Nephron (organoid): ENCODE measurements around the gene HS6ST2.

Experiments used
- H3K27ac Mint-ChIP-seq, 3 experiments: 2 replicates each; pipeline ENCODE4 v1.8.0; 2020; ENCODE audit warnings: mixed read lengths in 3 of 3, mild to moderate bottlenecking in 2 of 3, moderate library complexity in 1 of 3
- H3K27me3 Mint-ChIP-seq: 2 replicates; pipeline ENCODE4 v1.8.0; 2021; ENCODE audit warnings: low read depth, mild to moderate bottlenecking, moderate library complexity, mixed read lengths
- H3K36me3 Mint-ChIP-seq: 2 replicates; pipeline ENCODE4 v1.8.0; 2020; ENCODE audit warnings: low read depth, mixed read lengths
- H3K4me1 Mint-ChIP-seq: 2 replicates; pipeline ENCODE4 v1.8.0; 2020; ENCODE audit warnings: mixed read lengths
- H3K4me3 Mint-ChIP-seq, 3 experiments: 2 replicates each; pipeline ENCODE4 v1.8.0; 2020; ENCODE audit warnings: mild to moderate bottlenecking in 3 of 3, mixed read lengths in 3 of 3, moderate library complexity in 2 of 3
- H3K9me3 Mint-ChIP-seq: 2 replicates; pipeline ENCODE4 v1.8.0; 2020; ENCODE audit warnings: mixed read lengths
- CTCF ChIP-seq, 3 experiments: fragments of 200-600 bp; sonication (generic); IDR thresholded peaks; one replicate each; pipeline ENCODE4 v1.5.0; 2021; ENCODE audit warnings: antibody characterized with exemption in 3 of 3; ENCODE audit not compliant: unreplicated experiment in 3 of 3

The HS6ST2 gene

GRCh38 chrX:132665676-132666075, 292.8 kb downstream of the HS6ST2 start:
- H3K9me3 Mint-ChIP-seq, result no peaks in the 10 kb centered on the region
- peaks cover 12% of the 10 kb centered on the region for H3K4me1 Mint-ChIP-seq
- no peaks in the 10 kb centered on the region for H3K27me3 Mint-ChIP-seq
- no peak overlapping the region for H3K4me3 Mint-ChIP-seq
- no peak overlapping the region for H3K27ac Mint-ChIP-seq
- no peak for TF ChIP-seq CTCF (IDR thresholded peaks at IDR 0.05; ENCODE audit: unreplicated experiment in 3 of 3)
- H3K36me3 Mint-ChIP-seq, result no peaks in the 10 kb centered on the region

GRCh38 chrX:132664273-132664672, 294.2 kb downstream of the HS6ST2 start:
- Mint-ChIP-seq H3K27ac (no peak overlapping the region), H3K9me3 (no peaks in the 10 kb centered on the region), H3K4me3 (no peak overlapping the region), H3K36me3 (no peaks in the 10 kb centered on the region), H3K4me1 (peaks cover 13% of the 10 kb centered on the region), H3K27me3 (no peaks in the 10 kb centered on the region)
- no peak for TF ChIP-seq CTCF (IDR thresholded peaks at IDR 0.05; ENCODE audit: unreplicated experiment in 3 of 3)

GRCh38 chrX:132662844-132663243, 295.6 kb downstream of the HS6ST2 start:
- TF ChIP-seq CTCF (IDR thresholded peaks at IDR 0.05; ENCODE audit: unreplicated experiment in 3 of 3), result no peak
- Mint-ChIP-seq H3K4me3 (no peak overlapping the region), H3K4me1 (peaks cover 11% of the 10 kb centered on the region), H3K27me3 (no peaks in the 10 kb centered on the region), H3K27ac (peak overlapping the region in 1 of 3 experiments; percentile 36), H3K36me3 (no peaks in the 10 kb centered on the region), H3K9me3 (no peaks in the 10 kb centered on the region)

DNA sequence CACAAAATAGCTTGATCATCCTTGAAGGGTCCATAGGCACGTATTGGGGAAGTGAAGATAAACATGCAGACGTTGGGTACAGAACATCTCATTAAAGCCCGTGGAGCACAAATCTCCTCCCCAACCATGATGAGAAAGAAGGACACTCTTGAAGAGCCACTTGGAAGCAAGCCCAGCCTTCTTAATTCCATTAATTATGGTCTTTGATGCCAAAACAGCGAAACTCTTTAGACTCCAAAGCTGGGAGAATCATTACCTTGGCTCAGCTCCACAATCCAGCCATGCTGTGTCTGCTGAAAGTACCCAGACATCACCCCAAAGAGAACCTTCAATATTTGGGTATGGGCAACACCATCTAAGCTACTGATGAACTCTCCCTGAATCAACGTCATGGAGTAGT, 300.6 kb downstream of the HS6ST2 start:
- peaks cover 40% of the 10 kb centered on the region for H3K4me1 Mint-ChIP-seq
- no peaks in the 10 kb centered on the region for H3K9me3 Mint-ChIP-seq
- no peak overlapping the region for H3K27ac Mint-ChIP-seq
- H3K36me3 Mint-ChIP-seq, result no peaks in the 10 kb centered on the region
- H3K4me3 Mint-ChIP-seq, result no peak overlapping the region
- no peak for TF ChIP-seq CTCF (IDR thresholded peaks at IDR 0.05; ENCODE audit: unreplicated experiment in 3 of 3)
- H3K27me3 Mint-ChIP-seq, result no peaks in the 10 kb centered on the region

- H3K4me1 Mint-ChIP-seq, result peaks cover 50% of the 10 kb centered on the region
- TF ChIP-seq CTCF (IDR thresholded peaks at IDR 0.05; ENCODE audit: unreplicated experiment in 3 of 3), result no peak
Measured at GRCh38 chrX:132652871-132653270, 305.6 kb downstream of the HS6ST2 start.

DNA sequence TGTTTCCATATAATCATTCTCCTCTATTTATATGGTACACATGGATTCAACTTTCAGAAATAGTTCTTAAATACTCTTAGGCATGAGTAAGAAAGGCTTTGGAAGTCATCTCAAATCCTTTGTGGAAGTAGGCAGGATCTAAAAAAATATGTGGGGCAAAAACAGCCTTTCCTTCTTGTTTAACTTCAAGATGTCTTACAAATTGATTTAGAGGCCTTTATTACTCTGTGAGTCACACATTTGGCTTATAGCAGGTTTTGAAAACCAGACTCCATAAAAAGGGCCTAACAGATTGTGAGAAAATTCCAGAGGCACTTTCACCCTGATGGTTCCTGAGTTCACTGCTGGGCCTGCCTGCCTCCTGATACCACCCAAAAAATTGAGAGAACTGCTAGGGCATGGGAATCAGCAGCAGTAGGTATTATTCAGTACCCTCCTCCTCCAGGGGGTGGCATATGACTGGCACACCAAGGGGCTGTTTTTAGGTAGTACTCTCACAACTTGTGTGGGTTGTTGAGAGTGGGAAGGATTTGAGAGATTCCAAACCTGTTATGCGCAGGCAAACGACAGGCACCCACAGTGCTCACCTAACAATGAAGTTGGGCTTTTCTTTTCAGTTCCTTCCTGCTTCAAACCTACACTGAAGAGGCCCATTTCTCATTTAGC, 306.9 kb downstream of the HS6ST2 start:
- Mint-ChIP-seq H3K27me3 (no peaks in the 10 kb centered on the region), H3K4me3 (no peak overlapping the region), H3K36me3 (peaks cover 4% of the 10 kb centered on the region), H3K9me3 (peaks cover under 1% of the 10 kb centered on the region), H3K4me1 (peaks cover 50% of the 10 kb centered on the region), H3K27ac (peak overlapping the region in 2 of 3 experiments; percentile 30 to 46)
- peak in 1 of 3 experiments; percentile 20 for TF ChIP-seq CTCF (IDR thresholded peaks at IDR 0.05; ENCODE audit: unreplicated experiment in 3 of 3)

More at GRCh38 chrX:132652871-132653270, 305.6 kb downstream of the HS6ST2 start:
- no peaks in the 10 kb centered on the region for H3K9me3 Mint-ChIP-seq
- no peaks in the 10 kb centered on the region for H3K27me3 Mint-ChIP-seq
- no peaks in the 10 kb centered on the region for H3K36me3 Mint-ChIP-seq
- H3K27ac Mint-ChIP-seq, result peak overlapping the region in 2 of 3 experiments; percentile 23 to 30
- H3K4me3 Mint-ChIP-seq, result no peak overlapping the region
